HCEC 1CT (cell line): Measurements from ENCODE around the gene R3HDM2.
A peak's percentile ranks its signal among the peaks of the same experiment; 100 is the strongest.
"Not testable (repeated sequence)": the region's sequence is repeated elsewhere in the genome, so short reads cannot be mapped to it uniquely, and the experiment has no call there.

ENCODE experiments used
- DNase-seq: peaks from one replicate; pipeline ENCODE4 v3.0.0-alpha.2; 2017

Gene R3HDM2

DNA sequence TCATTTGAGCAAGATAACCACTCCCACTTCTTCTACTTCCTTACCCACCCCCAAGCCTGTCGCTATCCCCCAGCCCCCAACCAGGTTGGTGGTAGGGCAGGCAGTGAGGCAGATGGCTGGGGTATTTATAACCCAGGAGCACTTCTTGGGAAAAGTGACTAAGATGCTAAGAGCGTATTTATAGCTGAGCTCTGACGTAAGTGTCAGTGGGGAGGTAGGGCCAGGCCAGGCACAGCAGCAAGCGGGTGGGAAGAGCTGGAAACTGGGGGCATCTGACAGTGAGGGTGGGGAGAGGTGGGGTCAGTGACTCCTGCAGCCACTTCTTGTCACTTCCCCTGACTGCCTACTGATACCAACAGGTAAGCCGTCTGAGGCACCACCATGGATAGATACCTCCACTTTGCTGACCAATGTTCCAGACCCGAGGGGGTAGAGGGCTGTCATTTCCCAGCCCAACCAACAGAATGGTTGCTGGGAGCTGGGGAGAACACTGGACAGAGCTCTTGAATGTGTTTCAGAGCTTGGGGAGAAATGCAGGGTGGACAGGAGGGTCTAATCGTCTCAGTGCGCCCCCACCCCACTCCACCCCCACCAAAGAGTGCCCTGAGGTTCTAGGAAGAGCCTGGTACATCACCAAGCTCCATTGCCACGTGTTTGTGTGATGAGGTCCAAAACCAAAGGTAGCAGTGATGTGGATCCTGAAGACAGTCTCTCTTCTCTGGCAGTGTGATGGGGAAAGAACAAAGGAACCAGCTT, 21.5 kb upstream of the R3HDM2 start:
- peak; percentile 87 for DNase-seq

DNA sequence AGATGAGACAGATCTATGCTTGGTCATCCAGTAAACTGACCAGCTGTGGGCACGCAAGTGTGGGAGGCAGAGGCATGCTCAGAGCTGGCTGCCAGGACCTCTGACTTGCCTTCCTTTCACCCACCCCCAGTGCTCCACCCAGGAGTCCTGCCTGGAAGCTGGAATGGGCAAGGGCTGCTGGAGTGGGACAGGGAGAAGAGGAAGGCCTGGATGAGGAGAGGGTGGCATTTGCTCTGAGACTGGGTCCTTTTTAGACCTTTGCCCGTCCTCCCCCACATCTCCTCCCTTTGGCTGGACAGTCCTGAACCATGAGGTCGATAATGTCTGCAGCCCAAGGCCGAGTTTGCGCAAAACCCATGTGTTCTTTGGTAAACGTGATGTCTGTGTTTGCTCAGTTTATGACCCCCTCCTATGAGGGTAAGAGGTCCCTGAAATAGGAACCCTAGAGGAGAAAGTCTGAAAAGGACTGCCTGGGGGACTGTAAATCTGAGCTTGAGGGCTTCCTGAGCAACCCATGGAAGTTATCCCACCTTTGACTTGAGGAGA, 20.5 kb upstream of the R3HDM2 start:
- DNase-seq = no peak

DNA sequence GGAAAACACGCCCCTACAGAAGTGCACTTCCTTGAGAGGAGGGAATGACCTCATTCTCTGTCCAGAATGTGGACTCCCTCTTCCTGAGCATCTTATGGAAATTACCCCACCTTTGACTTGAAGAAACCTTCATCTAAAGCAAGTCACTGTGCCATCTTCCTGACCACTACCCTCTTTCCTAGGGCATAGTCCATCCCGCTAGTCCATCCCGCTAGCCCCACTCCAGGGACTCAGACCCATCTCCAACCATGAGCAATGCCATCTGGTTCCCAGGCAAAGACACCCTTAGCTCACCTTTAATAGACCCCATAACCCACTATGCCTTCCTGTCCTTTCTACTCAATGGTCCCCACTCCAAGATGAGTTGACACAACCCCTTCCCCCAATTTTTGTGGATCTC, 19.2 kb upstream of the R3HDM2 start:
- no peak for DNase-seq

DNA sequence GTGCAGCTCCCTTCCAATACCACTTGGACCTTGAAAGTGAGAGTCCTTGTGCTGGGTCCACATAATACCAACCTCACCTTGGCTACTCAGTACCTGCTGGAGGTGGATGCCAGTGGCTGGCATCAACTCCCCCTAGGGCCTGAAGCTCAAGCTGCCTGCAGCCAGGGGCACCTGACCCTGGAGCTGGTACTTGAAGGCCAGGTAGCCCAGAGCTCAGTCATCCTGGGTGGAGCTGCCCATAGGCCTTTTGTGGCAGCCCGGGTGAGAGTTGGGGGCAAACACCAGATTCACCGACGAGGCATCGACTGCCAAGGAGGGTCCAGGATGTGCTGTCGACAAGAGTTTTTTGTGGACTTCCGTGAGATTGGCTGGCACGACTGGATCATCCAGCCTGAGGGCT, 18.5 kb upstream of the R3HDM2 start:
- DNase-seq = no peak

DNA sequence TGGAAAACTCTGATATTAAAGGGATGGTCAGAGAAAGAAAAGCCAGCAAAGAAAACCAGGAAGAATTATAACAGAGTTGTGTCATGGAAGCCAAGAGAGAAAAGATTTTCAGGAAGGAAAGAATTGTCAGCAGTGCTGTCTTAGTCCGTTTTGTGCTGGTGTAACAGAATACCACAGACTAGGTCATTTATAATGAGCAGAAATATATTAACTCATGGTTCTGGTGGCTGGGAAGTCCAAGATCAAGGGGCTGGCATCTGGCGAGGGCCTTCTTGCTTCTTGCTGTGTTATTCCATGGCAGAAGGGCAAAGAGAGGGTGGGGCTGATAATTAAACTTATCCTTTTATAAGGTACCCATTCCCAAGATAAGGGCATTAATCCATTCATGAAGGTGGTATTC, 17.8 kb upstream of the R3HDM2 start:
- no peak for DNase-seq

DNA sequence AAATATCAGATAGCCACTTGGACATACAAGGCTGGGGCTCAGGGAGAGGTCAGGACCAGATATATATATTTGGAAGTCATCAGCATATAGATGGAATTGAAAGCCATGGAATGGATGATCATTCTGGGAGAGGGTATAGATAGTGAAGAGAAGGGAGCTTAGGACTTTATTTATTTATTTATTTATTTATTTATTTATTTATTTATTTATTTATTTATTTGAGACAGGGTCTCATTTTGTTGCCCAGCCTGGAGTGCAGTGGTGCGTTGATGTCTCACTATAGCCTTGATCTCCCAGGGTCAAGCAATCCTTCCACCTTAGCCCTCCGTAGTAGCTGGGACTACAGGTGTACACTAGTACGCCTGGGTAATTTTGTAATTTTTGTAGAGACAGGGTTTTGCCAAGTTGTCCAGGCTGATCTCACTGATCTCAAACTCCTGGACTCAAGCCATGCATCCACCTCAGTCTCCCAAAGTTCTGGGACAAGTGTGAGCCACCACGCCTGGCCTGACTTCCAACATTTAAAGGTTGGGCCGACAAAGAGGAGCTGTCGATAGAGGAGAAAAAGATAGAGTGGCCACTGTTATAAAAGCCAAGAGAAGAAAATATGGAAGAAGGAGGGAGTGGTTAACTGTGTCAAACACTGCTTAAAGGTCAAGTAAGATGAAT, 15.6 kb upstream of the R3HDM2 start:
- DNase-seq = no peak

DNA sequence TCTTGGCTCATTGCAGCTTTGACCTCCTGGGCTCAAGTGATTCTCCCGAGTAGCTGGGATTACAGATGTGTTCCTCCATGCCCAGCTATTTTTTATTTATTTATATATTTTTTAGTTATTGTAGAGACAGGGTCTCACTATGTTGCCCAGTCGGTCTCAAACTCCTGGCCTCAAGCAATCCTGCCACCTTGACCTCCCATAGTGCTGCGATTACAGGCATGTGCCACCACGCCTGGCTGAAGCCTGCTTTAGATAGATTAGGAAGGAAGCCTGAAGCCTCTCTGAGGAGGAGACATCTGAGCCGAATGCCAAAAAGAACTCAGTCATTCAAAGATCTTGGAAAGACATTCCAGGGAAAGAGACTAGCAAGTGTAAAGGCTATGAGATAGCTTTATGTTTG, 13.9 kb upstream of the R3HDM2 start:
- no peak for DNase-seq

DNA sequence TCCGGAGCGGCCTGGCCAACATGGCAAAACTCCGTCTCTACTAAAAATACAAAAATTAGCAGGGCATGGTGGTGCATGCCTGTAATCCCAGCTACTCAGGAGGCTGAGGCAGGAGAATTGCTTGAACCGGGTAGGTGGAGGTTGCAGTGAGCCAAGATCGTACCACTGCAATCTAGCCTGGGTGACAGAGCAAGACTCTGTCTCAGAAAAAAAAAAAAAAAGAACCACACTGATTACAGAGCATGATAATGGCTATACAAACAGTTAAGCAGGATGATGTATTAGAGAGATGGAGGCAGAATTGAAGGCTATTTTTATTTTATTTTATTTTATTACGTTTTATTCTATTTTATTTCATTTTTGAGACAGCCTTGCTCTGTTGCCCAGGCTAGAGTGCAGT, 13.5 kb upstream of the R3HDM2 start:
- DNase-seq = not testable (repeated sequence)

DNA sequence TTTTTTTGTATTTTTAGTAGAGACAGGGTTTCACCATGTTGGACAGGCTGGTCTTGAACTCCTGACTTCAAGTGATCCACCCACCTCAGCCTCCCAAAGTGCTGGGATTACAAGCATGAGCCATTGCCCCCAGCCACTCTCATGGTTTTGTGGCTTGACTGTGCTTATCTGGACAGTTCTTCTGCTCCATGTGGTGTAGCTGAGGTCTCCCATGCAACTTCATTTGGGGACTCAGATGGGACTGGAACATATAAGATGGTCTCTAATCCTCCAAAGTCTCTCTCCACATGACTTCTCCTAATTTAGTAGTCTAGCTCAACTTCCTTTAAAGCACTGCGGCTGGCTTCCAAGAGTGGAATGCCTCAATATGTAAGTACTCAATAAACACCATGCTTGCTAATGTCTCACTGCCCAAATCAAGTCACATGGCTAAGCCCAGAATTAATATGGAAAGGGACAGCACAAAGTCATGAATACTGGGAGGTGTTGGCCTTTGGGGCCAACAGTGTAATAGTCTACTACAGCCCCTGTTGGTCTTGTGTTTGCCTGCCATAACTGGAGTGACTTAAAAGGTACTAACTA, 11.1 kb upstream of the R3HDM2 start:
- no peak for DNase-seq

DNA sequence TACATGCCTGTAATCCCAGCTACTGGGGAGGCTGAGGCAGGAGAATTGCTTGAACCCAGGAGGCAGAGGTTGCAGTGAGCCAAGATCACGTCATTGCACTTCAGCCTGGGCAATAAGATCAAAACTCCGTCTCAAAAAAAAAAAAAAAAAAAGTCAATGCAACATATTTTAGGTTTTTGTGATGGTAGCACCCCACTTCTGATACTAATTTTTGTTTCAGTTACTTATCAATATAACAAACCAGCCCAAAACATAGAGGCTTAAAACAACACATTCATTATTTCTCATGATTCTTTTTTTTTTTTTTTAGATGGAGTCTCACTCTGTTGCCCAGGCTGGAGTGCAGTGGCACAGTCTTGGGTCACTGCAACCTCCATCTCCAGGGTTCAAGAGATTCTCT, 10.6 kb upstream of the R3HDM2 start:
- not testable (repeated sequence) for DNase-seq

DNA sequence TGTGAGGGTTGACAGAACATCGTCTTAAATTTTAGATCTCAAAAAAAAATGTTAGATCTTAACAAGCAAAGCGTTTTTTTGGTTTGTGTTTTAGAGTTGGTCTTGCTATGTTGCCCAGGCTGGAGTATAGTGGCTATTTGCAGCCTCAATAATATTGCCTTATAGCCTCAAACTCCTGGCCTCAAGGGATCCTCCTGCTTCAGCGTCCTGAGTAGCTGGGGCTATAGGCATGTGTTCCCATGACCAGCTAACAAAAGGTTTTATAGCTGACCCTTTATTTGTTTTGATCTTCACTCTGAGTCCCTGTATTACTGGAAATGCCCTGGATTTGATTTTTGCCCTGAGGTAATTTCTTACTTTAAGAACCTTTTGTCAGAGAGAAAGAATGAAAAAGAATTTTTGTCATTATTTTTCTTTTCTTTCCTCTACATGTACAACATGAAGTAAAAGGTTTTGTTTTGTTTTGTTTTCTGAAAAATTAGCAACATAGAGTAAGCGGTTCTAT, 9.0 kb upstream of the R3HDM2 start:
- no peak for DNase-seq

DNA sequence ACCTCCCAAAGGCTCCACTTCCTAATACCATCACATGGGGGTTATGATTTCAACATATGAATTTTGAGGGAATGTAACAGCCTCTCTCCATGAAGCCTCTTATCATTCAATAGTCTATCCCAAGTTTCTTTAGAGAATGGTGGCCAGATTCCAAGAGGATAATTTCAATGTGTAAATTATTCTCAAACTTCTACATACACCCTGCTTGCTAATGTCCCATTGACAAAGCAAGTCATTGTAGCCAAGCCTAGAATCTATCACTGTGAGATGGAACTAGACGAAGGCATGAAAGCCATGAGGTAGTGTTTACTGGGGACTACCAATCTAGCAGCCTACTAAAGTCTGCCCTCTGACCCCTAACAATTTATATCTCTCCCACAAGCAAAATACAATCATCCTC, 7.6 kb upstream of the R3HDM2 start:
- DNase-seq = no peak

DNA sequence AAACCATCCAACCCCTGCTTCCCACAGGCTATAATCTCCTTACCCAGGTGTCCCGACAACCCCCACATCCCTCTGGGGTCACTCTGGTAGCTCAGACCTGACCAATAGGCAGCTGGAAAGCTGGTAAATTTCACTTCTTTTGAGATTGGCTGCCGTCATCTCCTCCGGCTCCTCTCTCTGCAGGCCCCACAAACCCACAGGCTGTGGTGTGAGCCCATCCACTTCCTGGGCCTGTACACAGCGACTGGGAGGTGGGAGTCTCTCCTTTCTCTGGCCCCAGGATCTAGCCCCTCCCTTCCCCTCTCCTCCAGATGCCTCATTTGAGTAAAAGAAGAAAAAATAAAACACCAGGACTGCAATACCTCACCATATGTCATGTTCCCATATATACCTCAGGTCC, 4.5 kb upstream of the R3HDM2 start:
- DNase-seq = no peak

DNA sequence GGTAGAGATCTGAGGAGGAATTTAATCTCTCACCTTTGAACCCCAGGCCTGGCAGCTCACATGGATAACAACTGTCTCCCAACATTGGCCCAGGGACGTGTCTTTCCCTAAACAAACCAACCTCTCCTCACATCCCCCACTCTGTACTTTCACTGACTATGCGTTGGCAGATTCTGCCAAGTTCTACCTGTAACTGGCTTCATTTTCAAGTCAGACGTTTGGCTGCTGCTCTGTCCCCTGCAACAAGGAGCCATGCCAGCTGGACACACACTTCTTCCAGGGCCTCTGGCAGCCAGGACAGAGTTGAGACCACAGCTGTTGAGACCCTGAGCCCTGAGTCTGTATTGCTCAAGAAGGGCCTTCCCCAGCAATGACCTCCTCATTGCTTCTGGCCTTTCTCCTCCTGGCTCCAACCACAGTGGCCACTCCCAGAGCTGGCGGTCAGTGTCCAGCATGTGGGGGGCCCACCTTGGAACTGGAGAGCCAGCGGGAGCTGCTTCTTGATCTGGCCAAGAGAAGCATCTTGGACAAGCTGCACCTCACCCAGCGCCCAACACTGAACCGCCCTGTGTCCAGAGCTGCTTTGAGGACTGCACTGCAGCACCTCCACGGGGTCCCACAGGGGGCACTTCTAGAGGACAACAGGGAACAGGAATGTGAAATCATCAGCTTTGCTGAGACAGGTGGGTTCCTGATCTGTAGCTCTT, 3.8 kb upstream of the R3HDM2 start, which contains the start of gene INHBC:
INHBC (plus strand) TSS at position 268 of the 707 bp plus-strand sequence; CDS start at position 371, 103 bp downstream.
- no peak for DNase-seq

DNA sequence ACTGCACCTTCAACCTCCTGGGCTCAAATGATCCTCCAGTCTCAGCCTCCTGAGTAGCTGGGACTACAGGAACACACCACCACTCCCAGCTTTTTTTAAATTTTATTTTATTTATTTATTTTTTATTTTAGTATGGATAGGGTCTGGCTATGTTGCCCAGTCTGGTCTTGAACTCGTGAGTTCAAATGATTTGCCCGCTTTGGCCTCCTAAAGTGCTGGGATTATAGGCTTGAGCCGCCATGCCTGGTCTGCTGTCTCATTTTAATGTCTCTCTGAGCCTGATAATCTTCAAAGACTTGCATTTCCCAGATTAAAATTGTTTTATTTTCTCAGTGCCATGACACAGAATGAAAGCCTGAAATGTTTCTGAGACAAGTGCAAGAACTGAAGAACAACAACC, 2.5 kb upstream of the R3HDM2 start:
- no peak for DNase-seq

DNA sequence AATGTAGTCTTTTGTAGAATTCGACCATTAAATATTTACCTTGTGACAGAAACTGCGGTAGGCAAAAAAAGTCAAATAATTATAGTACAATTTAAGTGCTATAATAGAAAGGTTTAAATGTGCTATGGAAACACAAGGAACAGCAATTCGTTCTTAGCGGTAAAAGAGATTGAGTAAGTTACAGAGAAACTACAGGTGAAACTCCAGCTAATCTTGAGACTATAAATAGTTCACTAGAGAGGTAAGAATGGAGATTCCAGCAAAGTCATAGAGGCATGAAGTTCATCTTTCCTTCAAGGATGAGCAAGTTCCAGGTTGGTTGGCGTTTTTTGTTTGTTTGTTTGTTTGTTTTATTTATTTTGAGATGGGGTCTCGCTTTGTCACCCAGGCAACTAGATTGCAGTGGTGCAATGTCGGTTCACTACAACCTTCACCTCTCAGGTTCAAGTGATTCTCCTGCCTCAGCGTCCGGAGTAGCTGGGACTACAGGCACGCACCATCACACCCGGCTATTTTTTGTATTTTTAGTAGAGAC, 878 bp upstream of the R3HDM2 start:
- no peak for DNase-seq

DNA sequence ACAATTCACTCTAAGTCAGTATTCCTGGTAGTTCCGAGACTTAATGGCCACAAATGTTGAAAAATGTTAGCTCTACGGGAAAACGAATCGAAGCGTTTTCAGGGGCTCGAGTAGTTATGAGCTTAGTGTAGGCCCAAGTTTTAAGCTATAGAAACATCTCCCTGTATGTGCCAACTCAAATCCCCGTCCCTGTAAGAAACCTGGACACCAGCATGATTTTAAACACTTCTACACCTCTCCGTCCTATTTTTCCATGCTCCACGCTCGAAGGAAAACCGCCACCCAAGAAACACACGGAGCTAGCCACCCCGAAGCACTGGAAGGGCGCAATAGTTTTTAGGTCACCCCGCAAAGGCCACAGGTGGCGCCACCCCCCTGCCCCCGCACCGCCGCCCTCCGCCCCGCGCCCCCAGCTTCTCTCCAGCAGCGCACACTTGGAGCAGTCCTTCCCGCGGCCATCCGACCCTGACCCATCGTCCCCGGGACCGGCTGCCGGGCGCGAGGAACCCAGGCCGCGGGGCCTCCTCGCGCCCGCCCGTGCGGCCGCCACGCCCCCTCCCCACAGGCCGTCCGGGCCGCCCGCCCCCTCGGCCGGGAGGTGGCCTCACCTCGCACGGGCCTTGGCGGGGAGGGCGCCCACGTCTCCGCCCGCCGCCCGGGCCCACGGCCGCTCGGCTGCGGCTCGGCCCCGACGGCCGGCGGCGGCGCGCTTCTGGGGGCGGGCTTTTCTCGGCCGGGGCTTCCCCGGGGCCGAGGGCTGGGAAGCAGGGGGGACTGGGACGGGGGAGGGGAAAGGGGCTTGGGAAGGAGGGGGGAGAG, 522 bp downstream of the R3HDM2 start:
- peak; percentile 22 for DNase-seq

DNA sequence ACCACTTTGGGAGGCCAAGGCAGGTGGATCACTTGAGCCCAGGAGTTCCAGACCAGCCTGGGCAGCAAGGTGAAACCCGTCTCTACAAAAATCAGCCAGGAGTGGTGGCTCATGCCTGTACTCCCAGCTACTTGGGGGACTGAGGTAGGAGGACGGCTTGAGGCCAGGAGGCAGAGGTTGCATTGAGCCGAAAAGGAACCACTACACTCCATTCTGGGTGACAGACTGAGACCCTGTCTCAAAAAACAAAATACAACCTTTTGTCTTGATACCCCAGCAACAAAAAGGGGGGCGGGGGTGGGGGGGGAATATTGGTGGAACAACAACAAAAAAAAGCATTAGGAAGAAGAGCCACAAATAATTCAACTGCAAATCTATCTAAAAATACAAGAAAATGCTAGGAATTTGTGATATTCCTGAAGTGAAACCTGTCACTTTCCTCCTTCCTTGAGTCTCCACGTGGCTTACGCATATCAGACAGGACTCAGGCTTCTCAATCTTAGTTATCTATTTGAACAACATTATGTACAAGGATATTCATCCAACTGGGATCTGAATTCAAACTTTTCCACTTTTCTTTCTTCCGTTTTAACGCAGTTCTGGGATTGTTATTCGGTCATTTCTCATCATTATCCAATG, 1.3 kb downstream of the R3HDM2 start:
- peak; percentile 11 for DNase-seq

DNA sequence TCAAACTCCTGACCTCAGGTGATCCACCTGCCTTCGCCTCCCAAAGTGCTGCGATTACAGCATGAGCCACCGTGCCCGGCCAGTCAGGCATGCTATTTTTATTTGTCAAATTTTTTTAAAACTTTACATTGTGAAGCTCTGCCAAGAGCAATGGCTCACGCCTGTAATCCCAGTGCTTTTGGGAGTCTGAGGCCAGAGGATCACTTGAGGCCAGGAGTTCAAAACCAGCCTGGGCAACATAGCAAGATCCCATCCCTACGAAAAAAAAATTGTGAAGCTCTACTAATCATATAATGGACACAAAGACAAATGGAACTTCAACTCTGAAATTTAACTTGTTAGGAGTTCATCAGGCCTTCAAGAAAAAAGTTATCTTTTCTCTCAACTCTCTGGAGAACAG, 1.9 kb downstream of the R3HDM2 start:
- no peak for DNase-seq

DNA sequence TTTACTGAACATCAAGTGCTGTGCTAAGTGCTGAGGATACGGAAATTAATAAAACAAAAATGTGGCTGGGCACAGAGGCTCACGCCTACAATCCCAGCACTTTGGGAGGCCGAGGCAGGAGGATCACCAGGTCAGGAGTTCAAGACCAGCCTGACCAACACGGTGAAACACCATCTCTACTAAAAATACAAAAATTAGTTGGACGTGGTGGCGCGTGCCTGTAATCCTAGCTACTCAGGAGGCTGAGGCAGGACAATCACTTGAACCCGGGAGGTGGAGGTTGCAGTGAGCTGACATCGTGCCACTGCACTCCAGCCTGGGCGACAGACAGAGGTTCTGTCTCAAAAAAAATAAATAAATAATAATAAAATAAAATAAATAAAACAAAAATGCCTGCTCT, 3.9 kb downstream of the R3HDM2 start:
- DNase-seq = not testable (repeated sequence)

DNA sequence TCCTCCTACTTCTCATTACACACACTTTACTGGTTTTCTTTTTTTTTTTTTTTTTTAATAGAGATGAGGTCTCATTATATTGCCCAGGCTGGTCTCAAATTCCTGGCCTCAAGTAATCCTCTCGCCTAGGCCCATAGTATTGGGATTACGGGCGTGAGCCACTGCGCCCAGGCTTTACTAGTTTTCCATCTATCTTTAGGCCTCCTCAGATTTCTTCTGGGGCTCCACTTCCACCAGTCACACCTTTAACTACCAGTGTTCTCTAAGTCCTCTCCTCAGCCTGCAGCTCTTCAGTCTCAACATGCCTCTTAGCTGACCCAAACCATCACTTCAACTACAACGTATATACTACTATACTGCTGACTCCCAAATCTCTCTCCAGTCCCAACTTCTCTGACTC, 10.4 kb downstream of the R3HDM2 start:
- DNase-seq = no peak
